Right lobe of liver (tissue), 4 donors: Measurements from ENCODE around the gene EBP.

ENCODE experiments used
- CTCF ChIP-seq, 4 donors: fragments of 200-600 bp in 3 of 4; fragments of 450-650 bp in 1 of 4; IDR thresholded peaks; one replicate each; pipeline versions ENCODE4 v1.5.1 to v1.8.0; 2016 to 2022; ENCODE audit warnings: antibody characterized with exemption in 4 of 4, mild to moderate bottlenecking in 2 of 4
- POLR2A ChIP-seq: fragments of 450-650 bp; IDR thresholded peaks from one replicate; pipeline ENCODE4 v1.6.1; 2017; ENCODE audit warnings: antibody characterized with exemption, mild to moderate bottlenecking
- donor health status: DM: no; HTN: no; CAD: no.
- donor health status: DM: no; HTN: no; CAD: no.
- donor health status: DM: no; HTN: yes; CAD: no.

GRCh38 chrX:48515842-48516241, 5.8 kb upstream of the EBP start:
- TF ChIP-seq CTCF (IDR thresholded peaks at IDR 0.05), result no peak
- TF ChIP-seq POLR2A, result no peak
